DND-41 (cell line): ENCODE results near the gene USP13.

ENCODE experiments used
- ATAC-seq: fragments of 200-7000 bp; cut with Tn5 transposase; 3 replicates; pipeline ENCODE4 v1.9.1; 2021; ENCODE audit warnings: low read depth; ENCODE audit not compliant: insufficient read depth
- DNase-seq: peaks from one replicate; pipeline ENCODE4 v3.0.0-alpha.2; 2020
- H2AFZ ChIP-seq: 2 replicates; pipeline ENCODE4 v1.6.0; 2012; ENCODE audit warnings: low read depth, low read length
- H3K27ac ChIP-seq: 2 replicates; pipeline ENCODE4 v1.5.1; 2012; ENCODE audit warnings: low read length, inconsistent platforms
- H3K27me3 ChIP-seq: fragments of 200-600 bp; sonication (generic); 2 replicates; pipeline ENCODE4 v1.6.0; 2012; ENCODE audit warnings: low read length, mild to moderate bottlenecking, inconsistent platforms; ENCODE audit not compliant: insufficient read depth, poor library complexity
- H3K36me3 ChIP-seq: 2 replicates; pipeline ENCODE4 v1.5.1; 2012; ENCODE audit warnings: low read length, inconsistent platforms; ENCODE audit not compliant: insufficient read depth
- H3K4me1 ChIP-seq: 2 replicates; pipeline ENCODE4 v1.5.1; 2012; ENCODE audit warnings: mild to moderate bottlenecking, low read length; ENCODE audit not compliant: insufficient read depth
- H3K4me2 ChIP-seq: 2 replicates; pipeline ENCODE4 v1.6.0; 2012; ENCODE audit warnings: mild to moderate bottlenecking, moderate library complexity, low read length, inconsistent platforms; ENCODE audit not compliant: insufficient read depth
- H3K4me3 ChIP-seq, 2 experiments: fragments of 200-600 bp in 1 of 2; shearing (Covaris generic) in 1 of 2; 2 replicates each; pipeline ENCODE4 v1.5.1; 2012 to 2016; ENCODE audit warnings: inconsistent platforms in 2 of 2, low read length in 2 of 2, mild to moderate bottlenecking in 2 of 2, low read depth in 1 of 2, moderate library complexity in 1 of 2
- H3K79me2 ChIP-seq: 2 replicates; pipeline ENCODE4 v1.6.0; 2012; ENCODE audit warnings: low read length, inconsistent platforms; ENCODE audit not compliant: insufficient read depth
- H3K9ac ChIP-seq: 2 replicates; pipeline ENCODE4 v1.6.0; 2012; ENCODE audit warnings: low read depth, mild to moderate bottlenecking, inconsistent platforms, low read length, moderate library complexity
- H3K9me3 ChIP-seq: 2 replicates; pipeline ENCODE4 v1.5.1; 2012; ENCODE audit warnings: low read length, moderate library complexity, mild to moderate bottlenecking, inconsistent platforms; ENCODE audit not compliant: insufficient read depth, severe bottlenecking
- H4K20me1 ChIP-seq: 2 replicates; pipeline ENCODE4 v1.6.0; 2012; ENCODE audit warnings: low read length; ENCODE audit not compliant: insufficient read depth
- EZH2 ChIP-seq: IDR thresholded peaks from 3 replicates; pipeline ENCODE4 v1.6.1; 2012; ENCODE audit warnings: borderline replicate concordance, low read depth, mild to moderate bottlenecking, moderate library complexity, low read length, inconsistent platforms; ENCODE audit not compliant: severe bottlenecking
- TF ChIP-seq, protein P1 (sequence below): IDR thresholded peaks from 2 replicates; pipeline ENCODE4 v1.5.1; 2012; ENCODE audit warnings: borderline replicate concordance, low read length, moderate library complexity, mild to moderate bottlenecking; ENCODE audit not compliant: poor library complexity, severe bottlenecking; ENCODE audit errors: extremely low read depth

USP13 gene

DNA sequence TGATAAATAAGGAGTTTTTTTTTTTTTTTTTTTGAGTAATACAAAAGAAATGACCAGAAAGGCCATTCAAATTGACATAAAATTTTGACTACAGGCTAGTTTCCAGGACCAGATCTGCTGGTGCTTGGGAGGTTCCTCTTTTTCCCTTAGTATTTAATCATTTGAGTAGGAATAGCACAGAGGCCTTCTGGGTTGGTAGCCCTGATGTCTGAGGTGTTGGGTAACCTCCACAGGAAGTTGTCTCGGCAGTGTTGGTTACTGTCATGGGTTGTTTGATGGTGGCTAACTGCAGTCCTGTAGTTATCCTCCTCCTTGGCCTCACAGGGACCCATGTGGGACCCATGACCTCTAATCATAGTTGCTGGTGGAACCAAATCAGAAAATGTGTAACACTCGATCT is 91.1 kb downstream of the USP13 start:
- H3K36me3 ChIP-seq: peaks cover 53% of the 10 kb centered on the region
- no peak overlapping the region for H2AFZ ChIP-seq
- no peak for TF ChIP-seq EZH2
- TF ChIP-seq, protein P1, sequence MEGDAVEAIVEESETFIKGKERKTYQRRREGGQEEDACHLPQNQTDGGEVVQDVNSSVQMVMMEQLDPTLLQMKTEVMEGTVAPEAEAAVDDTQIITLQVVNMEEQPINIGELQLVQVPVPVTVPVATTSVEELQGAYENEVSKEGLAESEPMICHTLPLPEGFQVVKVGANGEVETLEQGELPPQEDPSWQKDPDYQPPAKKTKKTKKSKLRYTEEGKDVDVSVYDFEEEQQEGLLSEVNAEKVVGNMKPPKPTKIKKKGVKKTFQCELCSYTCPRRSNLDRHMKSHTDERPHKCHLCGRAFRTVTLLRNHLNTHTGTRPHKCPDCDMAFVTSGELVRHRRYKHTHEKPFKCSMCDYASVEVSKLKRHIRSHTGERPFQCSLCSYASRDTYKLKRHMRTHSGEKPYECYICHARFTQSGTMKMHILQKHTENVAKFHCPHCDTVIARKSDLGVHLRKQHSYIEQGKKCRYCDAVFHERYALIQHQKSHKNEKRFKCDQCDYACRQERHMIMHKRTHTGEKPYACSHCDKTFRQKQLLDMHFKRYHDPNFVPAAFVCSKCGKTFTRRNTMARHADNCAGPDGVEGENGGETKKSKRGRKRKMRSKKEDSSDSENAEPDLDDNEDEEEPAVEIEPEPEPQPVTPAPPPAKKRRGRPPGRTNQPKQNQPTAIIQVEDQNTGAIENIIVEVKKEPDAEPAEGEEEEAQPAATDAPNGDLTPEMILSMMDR: no peak
- H3K4me1 ChIP-seq: no peaks in the 10 kb centered on the region
- H3K4me3 ChIP-seq: no peak overlapping the region
- H3K9me3 ChIP-seq: no peaks in the 10 kb centered on the region
- H4K20me1 ChIP-seq: no peaks in the 10 kb centered on the region
- no peaks in the 10 kb centered on the region for H3K27me3 ChIP-seq
- no peak overlapping the region for H3K9ac ChIP-seq
- no peak overlapping the region for H3K27ac ChIP-seq
- H3K79me2 ChIP-seq: no peaks in the 10 kb centered on the region
- DNase-seq: no peak
- no peak; the same call in 2 of the 3 replicates for ATAC-seq
- H3K4me2 ChIP-seq: no peak overlapping the region

DNA sequence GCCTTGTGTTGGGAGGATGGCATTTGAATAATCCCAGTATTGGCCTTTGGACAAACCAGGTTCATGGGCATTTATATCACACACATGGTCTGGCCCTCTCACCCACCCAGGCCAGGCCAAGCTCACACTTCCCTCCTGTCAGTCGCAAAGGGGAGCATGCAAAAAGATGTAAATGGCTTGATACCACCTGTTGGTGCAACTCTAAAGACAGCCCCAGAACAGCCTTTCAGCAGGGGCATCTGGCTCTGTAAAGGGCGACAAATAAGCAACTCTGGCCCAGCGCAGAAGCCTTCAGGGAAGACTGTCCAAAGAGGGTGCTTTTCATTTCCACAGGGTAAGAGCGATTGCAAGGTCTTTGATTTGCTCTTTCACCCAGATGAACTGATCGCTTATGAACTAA is 91.8 kb downstream of the USP13 start:
- no peak overlapping the region for H3K27ac ChIP-seq
- H2AFZ ChIP-seq: no peak overlapping the region
- DNase-seq (no peak), ATAC-seq (no peak)
- no peaks in the 10 kb centered on the region for H3K79me2 ChIP-seq
- H3K27me3 ChIP-seq: no peaks in the 10 kb centered on the region
- no peaks in the 10 kb centered on the region for H3K4me1 ChIP-seq
- H3K36me3 ChIP-seq: peaks cover 53% of the 10 kb centered on the region
- H3K9ac ChIP-seq: no peak overlapping the region
- no peak overlapping the region for H3K4me2 ChIP-seq
- no peak overlapping the region for H3K4me3 ChIP-seq
- TF ChIP-seq, protein P1: no peak
- TF ChIP-seq EZH2: no peak
- H4K20me1 ChIP-seq: no peaks in the 10 kb centered on the region
- H3K9me3 ChIP-seq: no peaks in the 10 kb centered on the region

DNA sequence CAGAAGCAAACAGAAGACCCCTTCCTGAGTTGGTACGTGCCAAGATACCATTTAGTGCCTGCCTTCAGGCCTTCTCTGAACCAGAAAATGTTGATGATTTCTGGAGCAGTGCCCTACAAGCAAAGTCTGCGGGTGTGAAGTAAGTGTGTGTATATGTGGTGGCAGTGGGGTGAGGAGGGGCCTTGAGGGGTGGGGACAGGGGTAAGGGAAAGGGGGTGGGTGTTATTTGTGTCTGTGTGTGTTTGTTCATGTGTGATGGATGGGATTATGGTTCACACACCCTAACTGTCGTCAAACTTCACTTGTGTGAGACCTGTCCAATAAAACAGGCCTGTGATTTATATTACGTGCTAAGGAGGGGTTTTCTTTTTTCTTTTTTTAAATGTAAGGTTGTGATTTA is 92.2 kb downstream of the USP13 start:
- Histone ChIP-seq H3K27ac (no peak overlapping the region), H3K27me3 (no peaks in the 10 kb centered on the region)

More for the DNA sequence above, 92.2 kb downstream of the USP13 start:
- ATAC-seq (no peak), DNase-seq (no peak)
- no peak overlapping the region for H3K4me2 ChIP-seq
- TF ChIP-seq, protein P1: no peak
- no peak for TF ChIP-seq EZH2
- peaks cover 49% of the 10 kb centered on the region for H3K36me3 ChIP-seq
- H3K79me2 ChIP-seq: no peaks in the 10 kb centered on the region
- H3K4me1 ChIP-seq: no peaks in the 10 kb centered on the region
- H3K9ac ChIP-seq: no peak overlapping the region
- no peak overlapping the region for H2AFZ ChIP-seq
- no peaks in the 10 kb centered on the region for H3K9me3 ChIP-seq
- no peak overlapping the region for H3K4me3 ChIP-seq
- no peaks in the 10 kb centered on the region for H4K20me1 ChIP-seq
